HG03095 (cell line): ENCODE measurements around the gene CC2D2A.

Experiments used
- ATAC-seq: cut with Tn5 transposase; IDR thresholded peaks from one replicate; pipeline ENCODE4 v1.9.1; 2021; ENCODE audit warnings: moderate library complexity; ENCODE audit not compliant: unreplicated experiment

CC2D2A gene

GRCh38 chr4:15459706-15460105, 10.0 kb upstream of the CC2D2A start:
- ATAC-seq: no peak

DNA sequence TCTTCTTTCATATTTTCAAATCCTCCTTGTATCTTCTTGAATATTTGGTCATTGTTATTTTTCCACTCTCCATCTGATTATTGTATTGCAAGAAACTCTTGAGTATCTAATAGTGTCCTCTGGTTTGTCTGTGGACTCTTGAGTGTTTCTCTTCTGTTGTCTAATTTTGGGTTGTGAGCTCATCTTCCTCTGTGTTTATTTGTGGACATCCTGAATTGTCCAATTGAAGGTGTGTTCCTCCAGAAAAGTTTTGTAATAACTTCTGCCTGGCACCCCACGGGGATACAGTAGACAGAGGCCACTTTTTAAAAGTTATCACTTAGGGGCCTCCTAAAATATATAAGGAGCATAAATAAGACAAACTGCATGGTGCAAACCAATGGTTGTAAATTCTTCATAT, 3.1 kb upstream of the CC2D2A start:
- ATAC-seq: no peak

DNA sequence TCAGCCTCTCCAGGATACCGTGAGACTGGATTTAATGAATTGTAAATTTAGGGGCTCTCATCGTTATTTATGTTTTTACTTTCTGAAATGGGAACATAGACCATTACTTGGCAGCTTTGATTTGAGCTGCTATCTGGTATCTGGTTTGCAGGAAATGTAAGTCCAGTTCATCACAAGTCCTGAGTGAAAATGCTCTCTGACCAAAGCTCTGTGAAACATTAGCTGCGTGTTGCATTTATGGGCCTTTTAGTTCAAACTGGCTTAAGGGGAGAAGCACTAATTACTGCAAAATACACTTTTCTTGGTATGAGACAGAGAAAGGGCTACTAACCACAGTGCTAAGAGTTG, 420 bp downstream of the CC2D2A start:
- no peak for ATAC-seq

- no peak for ATAC-seq
Observed at GRCh38 chr4:15476396-15476795, 6.7 kb downstream of the CC2D2A start.

- ATAC-seq: no peak
Observed at GRCh38 chr4:15478724-15479088, 9.0 kb downstream of the CC2D2A start.

DNA sequence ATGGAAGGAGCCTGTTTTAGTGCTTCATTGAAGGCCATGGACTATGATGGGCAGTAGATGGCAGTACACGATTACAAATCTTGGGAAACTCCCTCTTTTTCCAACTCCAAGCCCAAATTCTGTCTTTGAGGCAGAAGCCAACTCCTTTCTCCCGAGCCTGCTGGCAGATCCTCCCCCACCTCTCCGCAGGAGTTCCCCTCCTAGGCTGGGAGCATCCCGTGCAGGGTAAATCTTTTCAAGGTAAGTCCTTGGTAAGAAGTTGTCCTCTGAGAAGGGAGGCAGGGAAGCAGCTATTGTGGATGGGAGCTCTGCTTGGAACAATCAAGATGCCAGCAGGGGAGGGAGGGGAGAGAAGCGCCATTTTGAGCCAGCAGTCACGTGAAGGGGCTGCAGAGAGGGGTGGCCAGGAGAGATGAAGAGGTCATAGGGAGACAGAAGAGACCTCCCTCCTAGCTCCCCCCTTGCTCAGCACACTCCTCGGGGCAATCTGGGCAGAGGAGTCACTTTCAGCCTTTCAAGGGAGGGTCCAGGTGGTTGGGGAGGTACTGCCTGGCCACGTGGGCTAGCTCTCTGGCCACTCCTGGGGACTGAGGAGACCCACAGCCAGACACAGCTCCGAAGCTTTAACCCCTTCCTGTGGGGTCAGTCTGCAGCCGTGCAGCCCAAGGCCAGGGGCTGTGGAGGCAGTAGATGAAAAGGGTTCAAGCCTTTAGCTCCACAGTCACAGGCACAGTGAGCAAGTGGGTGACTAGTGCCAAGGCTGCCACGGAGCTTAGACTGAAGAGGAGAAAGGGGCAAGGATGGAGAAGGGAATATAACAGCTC, 9.6 kb downstream of the CC2D2A start:
- ATAC-seq: no peak

GRCh38 chr4:15479913-15480185, 10.2 kb downstream of the CC2D2A start:
- no peak for ATAC-seq

DNA sequence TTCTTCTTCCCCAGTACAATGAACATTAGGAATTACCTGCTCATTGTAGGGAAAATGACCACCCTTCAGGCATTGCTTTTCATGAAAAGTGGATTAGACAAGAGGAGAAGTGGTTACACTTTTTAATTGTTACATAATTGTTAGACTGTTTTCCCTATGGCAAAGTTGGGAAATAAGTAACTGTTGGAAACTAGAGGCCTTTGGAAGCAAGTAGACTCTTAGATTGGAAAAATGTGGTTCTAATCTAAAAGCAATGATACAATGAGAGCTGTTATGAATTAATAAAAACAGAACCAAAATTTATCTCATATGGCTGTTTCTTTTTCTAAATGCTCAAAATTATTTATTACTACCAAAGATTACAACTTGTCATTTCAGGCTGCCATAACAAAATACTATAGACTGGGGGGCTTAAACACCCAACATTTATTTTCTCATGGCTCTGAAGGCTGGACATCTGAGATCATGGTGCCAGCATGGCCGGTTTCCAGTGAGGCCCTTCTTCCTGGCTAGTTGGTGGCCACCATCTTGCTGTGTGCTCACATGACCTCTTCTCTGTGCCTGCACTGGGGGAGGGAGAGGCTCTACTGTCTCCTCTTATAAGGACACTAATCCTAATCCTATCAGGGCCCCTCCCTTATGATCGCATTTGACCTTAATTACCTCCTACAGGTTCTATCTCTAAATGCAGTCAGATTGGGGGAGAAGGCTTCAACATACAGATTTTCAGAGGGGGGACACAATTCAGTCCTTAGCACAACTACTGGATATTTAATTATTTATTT, 12.5 kb downstream of the CC2D2A start:
- no peak for ATAC-seq

DNA sequence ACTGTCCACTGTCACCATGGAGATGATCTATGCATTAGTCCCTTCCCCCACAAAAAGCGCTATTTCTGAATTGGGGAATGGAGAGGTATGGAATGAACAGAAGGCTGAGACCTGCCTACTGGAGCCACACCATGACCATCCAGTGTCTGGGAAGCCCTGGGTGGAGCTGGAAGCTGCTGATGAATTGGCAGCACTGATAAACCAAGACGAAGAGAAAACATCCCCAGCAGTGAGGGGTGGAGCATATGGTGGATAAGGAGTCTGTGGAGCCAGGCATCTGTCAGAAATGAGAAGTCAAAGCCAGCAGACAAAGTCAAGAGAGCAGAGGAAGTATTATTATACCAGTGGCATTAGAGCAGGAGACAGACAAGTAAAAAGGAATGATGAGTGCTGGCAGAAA, 13.2 kb downstream of the CC2D2A start:
- no peak for ATAC-seq

- ATAC-seq: no peak
Observed at GRCh38 chr4:15488136-15488535, 18.5 kb downstream of the CC2D2A start.

DNA sequence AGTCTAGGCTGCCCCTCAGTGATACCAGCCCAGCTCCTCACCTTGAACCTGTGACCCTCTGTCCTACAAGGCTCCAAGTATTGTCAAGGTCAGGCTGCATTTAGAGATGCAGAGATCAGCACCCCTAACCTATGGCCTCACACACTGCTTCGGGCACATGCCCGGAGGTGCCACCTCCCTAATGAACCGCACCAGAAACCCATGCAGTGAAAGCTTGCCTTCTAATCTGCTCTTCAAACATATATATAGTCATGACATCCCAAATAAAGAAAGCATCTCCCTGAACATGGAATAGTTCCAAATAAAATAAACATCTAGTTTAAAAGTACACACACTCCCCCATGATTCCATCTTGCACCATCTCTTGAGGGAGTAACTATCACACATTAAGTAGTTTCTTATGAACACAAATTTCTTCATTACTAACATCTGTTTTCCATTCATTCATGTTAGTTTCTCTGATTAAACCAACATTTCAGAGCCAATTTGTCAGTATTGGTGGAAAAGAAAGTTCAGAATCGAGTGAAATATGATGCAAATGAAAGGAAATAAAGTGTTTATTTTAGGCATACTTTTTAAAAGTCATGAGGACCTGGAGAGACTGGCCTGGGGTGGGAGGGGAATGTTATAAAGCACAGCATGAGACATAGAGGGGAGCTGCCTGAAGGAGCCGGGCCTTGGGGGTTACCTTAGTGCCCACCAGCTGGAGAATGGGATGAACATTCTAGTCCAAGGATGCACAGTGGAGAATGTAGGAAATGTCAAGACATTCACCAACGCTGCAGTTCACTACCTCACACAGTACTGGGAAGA, 19.2 kb downstream of the CC2D2A start:
- no peak for ATAC-seq

GRCh38 chr4:15489551-15489950, 19.9 kb downstream of the CC2D2A start:
- no peak for ATAC-seq

- ATAC-seq: no peak
Observed at GRCh38 chr4:15493411-15493810, 23.7 kb downstream of the CC2D2A start.

GRCh38 chr4:15495621-15496020, 25.9 kb downstream of the CC2D2A start:
- no peak for ATAC-seq

DNA sequence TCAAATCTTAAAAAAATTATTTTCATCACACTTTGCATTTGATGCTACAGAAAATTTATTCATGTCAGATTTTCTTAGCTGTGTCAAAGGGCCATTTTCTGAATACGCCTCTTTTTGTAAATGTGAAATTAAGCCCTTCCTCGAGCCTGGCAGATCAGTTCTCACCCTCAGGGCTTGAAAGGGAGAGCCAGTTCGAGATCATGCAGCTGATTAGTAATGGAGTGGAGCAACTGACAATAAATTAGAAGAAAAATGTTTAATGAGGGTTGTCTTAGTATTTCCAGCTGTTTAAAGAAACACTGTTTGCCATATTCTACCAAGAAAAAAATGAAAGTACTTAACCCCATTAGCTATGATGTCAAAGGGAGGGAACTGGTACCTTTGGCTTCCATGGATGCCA, 28.7 kb downstream of the CC2D2A start:
- ATAC-seq: no peak

- ATAC-seq: no peak
Observed at GRCh38 chr4:15500701-15501100, 31.0 kb downstream of the CC2D2A start.

DNA sequence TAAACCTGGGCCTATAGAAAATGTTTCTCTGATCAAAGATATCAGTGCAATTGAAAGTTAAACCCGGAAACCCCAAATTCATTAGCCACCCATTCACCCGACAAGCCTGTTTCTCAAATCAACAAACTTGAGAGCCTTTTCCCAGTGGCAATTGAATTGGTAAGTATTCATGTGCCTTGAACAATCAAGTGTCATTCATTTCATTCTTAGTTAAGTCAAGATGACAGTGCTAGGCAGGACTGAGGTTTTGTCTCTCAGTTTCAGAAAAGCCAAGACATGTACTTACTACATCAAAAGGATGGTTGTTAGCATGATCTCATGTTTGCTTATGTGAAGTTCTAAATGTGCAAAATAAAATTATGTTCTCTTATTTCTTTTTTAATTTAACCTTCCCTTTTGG, 32.3 kb downstream of the CC2D2A start:
- no peak for ATAC-seq

GRCh38 chr4:15502384-15502783, 32.7 kb downstream of the CC2D2A start:
- no peak for ATAC-seq

DNA sequence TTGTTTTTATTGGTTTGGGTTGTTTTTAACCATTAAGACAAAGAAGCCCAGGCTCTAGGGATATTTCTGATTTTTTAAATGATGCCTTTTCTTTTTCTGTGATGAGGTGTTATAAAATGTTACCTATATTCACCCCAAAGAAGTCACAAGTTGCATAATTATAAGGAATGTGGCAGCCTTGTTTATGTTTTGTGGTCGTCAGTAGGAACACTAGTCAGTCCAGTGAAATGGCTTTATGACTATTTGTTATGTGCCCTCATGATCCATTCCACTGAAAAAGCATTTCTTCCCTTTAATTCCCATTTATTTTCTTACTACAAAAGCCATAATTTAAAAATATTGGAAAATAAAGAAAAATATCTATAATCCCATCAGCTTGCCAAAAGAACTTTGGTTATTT, 34.4 kb downstream of the CC2D2A start:
- ATAC-seq: no peak

DNA sequence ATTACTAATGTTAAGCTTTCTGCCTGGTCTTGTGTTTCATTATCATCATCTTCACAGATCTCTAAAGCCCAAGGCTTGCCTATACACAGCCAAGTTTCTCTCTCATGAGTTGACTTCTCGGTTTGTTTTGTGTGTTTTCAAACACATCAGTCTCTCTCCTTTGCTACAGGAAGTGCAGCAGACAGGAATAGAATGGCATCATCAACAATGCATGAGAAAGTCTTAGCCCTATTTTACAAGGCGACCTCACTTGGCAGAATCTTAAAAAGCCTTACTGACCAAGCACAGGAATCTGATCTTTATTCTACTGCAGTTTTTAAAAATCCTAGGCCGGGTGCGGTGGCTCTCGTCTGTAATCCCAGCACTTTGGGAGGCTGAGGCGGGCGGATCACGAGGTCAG, 36.8 kb downstream of the CC2D2A start:
- no peak for ATAC-seq

- no peak for ATAC-seq
Observed at GRCh38 chr4:15507679-15508078, 38.0 kb downstream of the CC2D2A start.

- ATAC-seq: no peak
Observed at GRCh38 chr4:15510961-15511360, 41.3 kb downstream of the CC2D2A start.
